NCI-H1105 treated with DMSO at 0.1 percent for 48 hours (cell line): ENCODE results near the gene HMGCS1.
A peak's percentile ranks its signal among the peaks of the same experiment; 100 is the strongest.
"Not testable (repeated sequence)": the region's sequence is repeated elsewhere in the genome, so short reads cannot be mapped to it uniquely, and the experiment has no call there.

Experiments
- DNase-seq: peaks from one replicate; lab custom pipeline; 2025; lab: John Stamatoyannopoulos, UW

HMGCS1 gene

GRCh38 chr5:43313035-43313853 lies at the start of gene HMGCS1:
Gene HMGCS1, minus strand, starts transcription at chr5:43313412. Its CDS starts 14,447 bp downstream, at chr5:43298965.
- peak; percentile 100 for DNase-seq

GRCh38 chr5:43358726-43359125 lies 45.5 kb upstream of the HMGCS1 start:
- no peak for DNase-seq

GRCh38 chr5:43358301-43358700 lies 45.1 kb upstream of the HMGCS1 start:
- no peak for DNase-seq

GRCh38 chr5:43357878-43358281 lies 44.7 kb upstream of the HMGCS1 start:
- DNase-seq = no peak

- DNase-seq = no peak
Observed at GRCh38 chr5:43357067-43357466, 43.9 kb upstream of the HMGCS1 start.

GRCh38 chr5:43354774-43355173 lies 41.6 kb upstream of the HMGCS1 start:
- DNase-seq = no peak

GRCh38 chr5:43353668-43354067 lies 40.5 kb upstream of the HMGCS1 start:
- no peak for DNase-seq

GRCh38 chr5:43352915-43353314 lies 39.7 kb upstream of the HMGCS1 start:
- no peak for DNase-seq

- no peak for DNase-seq
Observed at GRCh38 chr5:43352131-43352530, 38.9 kb upstream of the HMGCS1 start.

GRCh38 chr5:43348861-43349363 lies 35.7 kb upstream of the HMGCS1 start:
- no peak for DNase-seq

- DNase-seq = no peak
Observed at GRCh38 chr5:43348207-43348606, 35.0 kb upstream of the HMGCS1 start.

- DNase-seq = no peak
Observed at GRCh38 chr5:43338862-43339261, 25.6 kb upstream of the HMGCS1 start.

- DNase-seq = no peak
Observed at GRCh38 chr5:43336159-43336558, 22.9 kb upstream of the HMGCS1 start.

- DNase-seq = no peak
Observed at GRCh38 chr5:43335681-43336080, 22.5 kb upstream of the HMGCS1 start.

GRCh38 chr5:43332401-43332800 lies 19.2 kb upstream of the HMGCS1 start:
- DNase-seq = no peak

GRCh38 chr5:43325624-43326023 lies 12.4 kb upstream of the HMGCS1 start:
- DNase-seq = not testable (repeated sequence)

GRCh38 chr5:43323488-43323887 lies 10.3 kb upstream of the HMGCS1 start:
- DNase-seq = not testable (repeated sequence)

GRCh38 chr5:43320846-43321245 lies 7.6 kb upstream of the HMGCS1 start:
- no peak for DNase-seq

GRCh38 chr5:43316421-43316820 lies 3.2 kb upstream of the HMGCS1 start:
- DNase-seq = no peak

GRCh38 chr5:43315682-43316081 lies 2.5 kb upstream of the HMGCS1 start:
- DNase-seq = no peak

GRCh38 chr5:43315263-43315662 lies 2.1 kb upstream of the HMGCS1 start:
- no peak for DNase-seq

- DNase-seq = no peak
Observed at GRCh38 chr5:43314724-43315123, 1.5 kb upstream of the HMGCS1 start.

GRCh38 chr5:43313854-43314457 lies 744 bp upstream of the HMGCS1 start:
- peak; percentile 83 for DNase-seq

- DNase-seq = peak; percentile 56
Observed at GRCh38 chr5:43312699-43313034, 545 bp downstream of the HMGCS1 start.
